Gastroesophageal sphincter (tissue), 3 donors: ENCODE measurements around the gene CACUL1.

Experiments used
- CTCF ChIP-seq, 4 experiments: fragments of 200-600 bp in 2 of 4; fragments of 450-650 bp in 2 of 4; sonication (generic) in 1 of 4; IDR thresholded peaks; one replicate each; pipeline ENCODE4 v1.5.1; 2017 to 2019; ENCODE audit warnings: antibody characterized with exemption in 4 of 4, mild to moderate bottlenecking in 2 of 4, moderate library complexity in 2 of 4
- POLR2AphosphoS5 ChIP-seq: sonication (generic); formaldehyde crosslinking; IDR thresholded peaks from one replicate; pipeline ENCODE4 v1.6.1; 2017; ENCODE audit warnings: antibody characterized with exemption

DNA sequence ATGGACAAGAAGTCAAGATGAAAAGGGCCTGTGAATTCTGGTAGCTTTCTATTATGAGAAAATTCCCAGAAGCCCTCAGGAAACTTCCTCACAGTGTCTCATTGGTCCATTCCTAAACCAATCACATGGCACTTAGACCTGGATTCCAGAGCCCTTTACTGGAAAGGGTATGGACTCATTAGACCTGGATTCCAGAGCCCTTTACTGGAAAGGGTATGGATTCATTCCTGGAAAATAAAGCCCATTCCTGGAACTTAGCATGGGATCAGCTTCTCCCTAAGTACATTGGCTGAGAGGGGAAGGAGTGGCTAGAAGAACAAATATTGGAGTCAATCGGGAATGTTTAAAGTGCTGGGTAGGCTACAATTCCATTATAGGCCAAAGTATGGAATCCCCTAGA, 3.7 kb upstream of the CACUL1 start:
- no peak for TF ChIP-seq CTCF (IDR thresholded peaks at IDR 0.05)
- TF ChIP-seq POLR2AphosphoS5: no peak
